Measurements from ENCODE around the gene TRMT10C.

GRCh38 chr3:101533603-101533968 lies 28.1 kb upstream of the TRMT10C start:
- TF ChIP-seq POLR2A (IDR thresholded peaks at IDR 0.05), result no peak
- TF ChIP-seq, protein P1, sequence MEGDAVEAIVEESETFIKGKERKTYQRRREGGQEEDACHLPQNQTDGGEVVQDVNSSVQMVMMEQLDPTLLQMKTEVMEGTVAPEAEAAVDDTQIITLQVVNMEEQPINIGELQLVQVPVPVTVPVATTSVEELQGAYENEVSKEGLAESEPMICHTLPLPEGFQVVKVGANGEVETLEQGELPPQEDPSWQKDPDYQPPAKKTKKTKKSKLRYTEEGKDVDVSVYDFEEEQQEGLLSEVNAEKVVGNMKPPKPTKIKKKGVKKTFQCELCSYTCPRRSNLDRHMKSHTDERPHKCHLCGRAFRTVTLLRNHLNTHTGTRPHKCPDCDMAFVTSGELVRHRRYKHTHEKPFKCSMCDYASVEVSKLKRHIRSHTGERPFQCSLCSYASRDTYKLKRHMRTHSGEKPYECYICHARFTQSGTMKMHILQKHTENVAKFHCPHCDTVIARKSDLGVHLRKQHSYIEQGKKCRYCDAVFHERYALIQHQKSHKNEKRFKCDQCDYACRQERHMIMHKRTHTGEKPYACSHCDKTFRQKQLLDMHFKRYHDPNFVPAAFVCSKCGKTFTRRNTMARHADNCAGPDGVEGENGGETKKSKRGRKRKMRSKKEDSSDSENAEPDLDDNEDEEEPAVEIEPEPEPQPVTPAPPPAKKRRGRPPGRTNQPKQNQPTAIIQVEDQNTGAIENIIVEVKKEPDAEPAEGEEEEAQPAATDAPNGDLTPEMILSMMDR (IDR thresholded peaks at IDR 0.05), result no peak

Data from breast epithelium (tissue), 3 donors.